Osteocyte (in vitro differentiated cells): ENCODE results near the gene GLT8D1. TPM values are rescaled to one million over a fixed set of nuclear protein-coding genes. Genes with fewer than 3 reads are reported as not detected.
A peak's percentile ranks its signal among the peaks of the same experiment; 100 is the strongest.

ENCODE experiments used
- DNase-seq: peaks from one replicate; pipeline ENCODE4 v3.0.0; 2021; ENCODE audit warnings: mixed read lengths; ENCODE audit not compliant: unreplicated experiment; ENCODE audit errors: extremely low spot score
- H3K27ac Mint-ChIP-seq: one replicate; pipeline ENCODE4 v1.8.0; 2021; ENCODE audit warnings: mild to moderate bottlenecking, mixed read lengths; ENCODE audit not compliant: unreplicated experiment
- H3K27me3 Mint-ChIP-seq: one replicate; pipeline ENCODE4 v1.8.0; 2021; ENCODE audit warnings: mixed read lengths; ENCODE audit not compliant: unreplicated experiment
- H3K36me3 Mint-ChIP-seq: one replicate; pipeline ENCODE4 v1.8.0; 2021; ENCODE audit warnings: mixed read lengths; ENCODE audit not compliant: unreplicated experiment
- H3K4me1 Mint-ChIP-seq: one replicate; pipeline ENCODE4 v1.8.0; 2021; ENCODE audit warnings: mixed read lengths; ENCODE audit not compliant: unreplicated experiment
- H3K4me3 Mint-ChIP-seq: one replicate; pipeline ENCODE4 v1.8.0; 2021; ENCODE audit warnings: mild to moderate bottlenecking, moderate library complexity, mixed read lengths; ENCODE audit not compliant: unreplicated experiment
- H3K9me3 Mint-ChIP-seq: one replicate; pipeline ENCODE4 v1.8.0; 2021; ENCODE audit warnings: mixed read lengths; ENCODE audit not compliant: unreplicated experiment
- total RNA-seq: library from RNA; stranded (reverse); gene quantifications from 2 replicates; pipeline ENCODE4 v1.2.1, GENCODE V29; 2021
- TF ChIP-seq, protein P1 (sequence below): fragments of 200-600 bp; sonication (generic); IDR thresholded peaks from 2 replicates; pipeline ENCODE4 v1.5.0; 2021; ENCODE audit warnings: antibody characterized with exemption, mild to moderate bottlenecking, moderate library complexity

Gene GLT8D1
- total RNA-seq, 1 donor from 2014 or later: 86.3 TPM

DNA sequence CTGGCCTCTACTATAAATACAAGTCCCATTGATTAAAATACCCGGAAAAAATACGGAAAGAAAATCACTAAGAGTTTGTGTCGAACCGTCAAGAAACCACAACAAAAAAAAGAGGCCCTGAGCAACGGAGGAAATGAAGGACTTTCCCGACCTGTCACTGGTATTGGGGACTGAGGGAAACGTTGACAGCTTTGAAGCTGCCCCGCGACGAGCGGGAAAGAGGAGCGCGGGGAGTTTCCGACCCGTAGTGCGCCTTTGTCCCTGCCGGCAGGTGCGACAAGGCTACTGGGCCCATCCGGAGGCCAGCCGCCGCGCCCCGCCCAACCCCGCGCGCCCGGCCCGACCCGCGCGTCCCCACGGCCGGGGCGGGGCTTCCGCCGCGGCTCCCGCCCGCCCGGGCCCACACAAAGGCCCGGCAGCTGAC lies 20.3 kb downstream of the GLT8D1 start:
- H3K4me1 Mint-ChIP-seq: peaks cover 46% of the 10 kb centered on the region
- peaks cover 22% of the 10 kb centered on the region for H3K36me3 Mint-ChIP-seq
- H3K9me3 Mint-ChIP-seq: no peaks in the 10 kb centered on the region
- TF ChIP-seq, protein P1, sequence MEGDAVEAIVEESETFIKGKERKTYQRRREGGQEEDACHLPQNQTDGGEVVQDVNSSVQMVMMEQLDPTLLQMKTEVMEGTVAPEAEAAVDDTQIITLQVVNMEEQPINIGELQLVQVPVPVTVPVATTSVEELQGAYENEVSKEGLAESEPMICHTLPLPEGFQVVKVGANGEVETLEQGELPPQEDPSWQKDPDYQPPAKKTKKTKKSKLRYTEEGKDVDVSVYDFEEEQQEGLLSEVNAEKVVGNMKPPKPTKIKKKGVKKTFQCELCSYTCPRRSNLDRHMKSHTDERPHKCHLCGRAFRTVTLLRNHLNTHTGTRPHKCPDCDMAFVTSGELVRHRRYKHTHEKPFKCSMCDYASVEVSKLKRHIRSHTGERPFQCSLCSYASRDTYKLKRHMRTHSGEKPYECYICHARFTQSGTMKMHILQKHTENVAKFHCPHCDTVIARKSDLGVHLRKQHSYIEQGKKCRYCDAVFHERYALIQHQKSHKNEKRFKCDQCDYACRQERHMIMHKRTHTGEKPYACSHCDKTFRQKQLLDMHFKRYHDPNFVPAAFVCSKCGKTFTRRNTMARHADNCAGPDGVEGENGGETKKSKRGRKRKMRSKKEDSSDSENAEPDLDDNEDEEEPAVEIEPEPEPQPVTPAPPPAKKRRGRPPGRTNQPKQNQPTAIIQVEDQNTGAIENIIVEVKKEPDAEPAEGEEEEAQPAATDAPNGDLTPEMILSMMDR: no peak
- H3K4me3 Mint-ChIP-seq: peak overlapping the region; percentile 90
- peak; percentile 91 for DNase-seq
- peak overlapping the region; percentile 94 for H3K27ac Mint-ChIP-seq
- no peaks in the 10 kb centered on the region for H3K27me3 Mint-ChIP-seq

DNA sequence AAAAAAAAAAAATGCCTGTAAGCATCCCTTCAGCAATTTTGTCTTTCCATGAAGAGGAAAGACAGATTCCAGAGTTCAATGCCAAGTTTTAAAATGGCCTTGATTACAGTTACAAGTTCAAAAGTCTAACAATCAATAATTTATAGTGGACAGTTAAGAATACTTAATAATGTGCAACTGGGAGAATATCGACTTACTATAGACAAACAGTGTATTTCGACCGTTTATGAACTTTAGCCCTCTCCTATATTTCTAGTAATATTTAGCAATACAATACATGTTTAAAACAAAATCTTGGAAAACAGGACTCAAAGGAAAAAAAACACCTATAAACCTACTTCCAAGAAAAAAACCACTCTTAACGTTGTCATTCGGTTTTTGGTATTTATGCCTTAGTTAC lies 21.4 kb downstream of the GLT8D1 start:
- no peak for DNase-seq
- peaks cover 27% of the 10 kb centered on the region for H3K36me3 Mint-ChIP-seq
- peak overlapping the region; percentile 94 for H3K27ac Mint-ChIP-seq
- peak overlapping the region; percentile 90 for H3K4me3 Mint-ChIP-seq
- TF ChIP-seq, protein P1: no peak
- H3K4me1 Mint-ChIP-seq: peaks cover 51% of the 10 kb centered on the region
- no peaks in the 10 kb centered on the region for H3K27me3 Mint-ChIP-seq
- no peaks in the 10 kb centered on the region for H3K9me3 Mint-ChIP-seq

DNA sequence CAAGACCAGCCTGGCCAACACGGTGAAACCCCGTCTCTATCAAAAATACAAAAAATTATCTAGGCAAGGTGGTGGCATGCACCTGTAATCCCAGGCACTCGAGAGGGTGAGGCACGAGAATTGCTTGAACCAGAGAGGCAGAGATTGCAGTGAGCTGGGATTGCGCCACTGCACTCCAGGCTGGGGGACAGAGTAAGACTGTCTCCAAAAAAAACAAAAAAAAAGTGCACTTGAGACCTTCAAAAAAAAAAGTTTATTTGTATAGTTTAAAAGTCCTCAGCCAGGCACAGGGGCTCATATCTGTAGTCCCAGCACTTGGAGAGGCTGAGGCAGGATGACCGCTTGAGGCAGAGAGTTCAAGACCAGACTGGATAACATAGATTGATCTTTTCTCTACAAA lies 22.0 kb downstream of the GLT8D1 start:
- Mint-ChIP-seq H3K9me3 (no peaks in the 10 kb centered on the region), H3K27me3 (no peaks in the 10 kb centered on the region), H3K4me1 (peaks cover 56% of the 10 kb centered on the region), H3K36me3 (peaks cover 28% of the 10 kb centered on the region), H3K4me3 (peak overlapping the region; percentile 59), H3K27ac (peak overlapping the region; percentile 94)
- no peak for DNase-seq
- TF ChIP-seq, protein P1: no peak

DNA sequence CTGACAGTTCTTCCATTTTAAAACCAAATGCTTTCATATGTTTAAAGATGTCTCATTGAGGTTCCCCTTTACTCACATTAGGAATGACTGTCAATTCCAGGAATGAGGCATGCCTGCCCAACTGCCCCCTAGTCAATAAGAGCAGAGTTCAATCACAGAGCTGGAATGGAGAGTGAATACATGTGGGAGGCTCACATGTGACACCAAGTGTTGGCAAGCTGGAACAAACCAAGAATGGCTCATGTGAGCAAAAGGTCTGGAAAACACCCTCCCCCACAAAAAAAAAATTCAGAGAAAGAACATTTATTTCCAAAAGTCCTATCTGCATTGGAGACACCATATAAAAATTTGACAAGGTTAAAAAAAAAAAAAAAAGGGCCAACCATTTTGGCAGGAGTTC lies 23.6 kb downstream of the GLT8D1 start:
- peak overlapping the region; percentile 10 for H3K4me3 Mint-ChIP-seq
- TF ChIP-seq, protein P1: peak; percentile 23
- no peaks in the 10 kb centered on the region for H3K27me3 Mint-ChIP-seq
- H3K9me3 Mint-ChIP-seq: no peaks in the 10 kb centered on the region
- H3K36me3 Mint-ChIP-seq: peaks cover 29% of the 10 kb centered on the region
- DNase-seq: no peak
- H3K27ac Mint-ChIP-seq: peak overlapping the region; percentile 85
- peaks cover 52% of the 10 kb centered on the region for H3K4me1 Mint-ChIP-seq

DNA sequence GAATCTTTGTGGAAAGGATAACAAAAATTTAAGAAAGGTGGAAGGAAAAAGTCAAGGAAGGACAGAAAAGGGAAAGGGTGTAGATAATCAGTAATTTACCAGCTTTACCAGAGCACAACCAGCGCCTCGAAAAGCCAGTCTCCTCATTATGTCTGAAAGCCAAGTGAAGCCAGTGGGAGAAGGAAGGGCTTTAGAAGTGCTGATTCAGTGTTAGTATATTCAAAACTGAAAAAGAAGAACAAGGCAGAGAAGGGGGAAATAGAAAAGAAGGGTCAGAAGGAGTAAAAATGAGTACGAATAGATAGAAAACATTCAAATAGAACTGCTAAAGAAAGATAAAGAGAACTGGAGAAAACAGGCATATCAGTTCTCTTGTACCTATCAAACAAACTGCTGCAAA lies 24.0 kb downstream of the GLT8D1 start:
- no peak overlapping the region for H3K4me3 Mint-ChIP-seq
- DNase-seq: no peak
- H3K9me3 Mint-ChIP-seq: no peaks in the 10 kb centered on the region
- H3K27me3 Mint-ChIP-seq: no peaks in the 10 kb centered on the region
- H3K27ac Mint-ChIP-seq: peak overlapping the region; percentile 85
- TF ChIP-seq, protein P1: no peak
- H3K36me3 Mint-ChIP-seq: peaks cover 32% of the 10 kb centered on the region
- peaks cover 48% of the 10 kb centered on the region for H3K4me1 Mint-ChIP-seq
